ENCODE data around the gene ADCY4. TPM values are rescaled to one million over a fixed set of nuclear protein-coding genes. Genes with fewer than 3 reads are reported as not detected.

Gene ADCY4
- total and polyA plus RNA-seq, 10 of the 15 experiments (the other 5 are each of a cell fraction or from before 2014, with no cell fraction given) = 0.05 to 0.87 (median 0.21) TPM; not detected in 1

GRCh38 chr14:24366721-24367513 is 32.0 kb upstream of the ADCY4 start (continued):
- TF ChIP-seq REST (IDR thresholded peaks at IDR 0.05; ENCODE audit: low read depth, low read length) = no peak
- TF ChIP-seq RUNX3 (IDR thresholded peaks at IDR 0.05; ENCODE audit: low read length) = peak; percentile 38; the same call in 1 of the 2 replicates
- TF ChIP-seq MXI1 (IDR thresholded peaks at IDR 0.05; ENCODE audit: low read depth, low read length) = 0 out of 2 replicates have a peak, but pooled peaks have one; percentile 7
- TF ChIP-seq IKZF1 (conservative IDR thresholded peaks at IDR 0.05) = peak; percentile 21
- TF ChIP-seq, protein P1, sequence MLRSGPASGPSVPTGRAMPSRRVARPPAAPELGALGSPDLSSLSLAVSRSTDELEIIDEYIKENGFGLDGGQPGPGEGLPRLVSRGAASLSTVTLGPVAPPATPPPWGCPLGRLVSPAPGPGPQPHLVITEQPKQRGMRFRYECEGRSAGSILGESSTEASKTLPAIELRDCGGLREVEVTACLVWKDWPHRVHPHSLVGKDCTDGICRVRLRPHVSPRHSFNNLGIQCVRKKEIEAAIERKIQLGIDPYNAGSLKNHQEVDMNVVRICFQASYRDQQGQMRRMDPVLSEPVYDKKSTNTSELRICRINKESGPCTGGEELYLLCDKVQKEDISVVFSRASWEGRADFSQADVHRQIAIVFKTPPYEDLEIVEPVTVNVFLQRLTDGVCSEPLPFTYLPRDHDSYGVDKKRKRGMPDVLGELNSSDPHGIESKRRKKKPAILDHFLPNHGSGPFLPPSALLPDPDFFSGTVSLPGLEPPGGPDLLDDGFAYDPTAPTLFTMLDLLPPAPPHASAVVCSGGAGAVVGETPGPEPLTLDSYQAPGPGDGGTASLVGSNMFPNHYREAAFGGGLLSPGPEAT (IDR thresholded peaks at IDR 0.05; ENCODE audit: low read depth) = peak; percentile 98
- TF ChIP-seq ZNF207 (IDR thresholded peaks at IDR 0.05; ENCODE audit: borderline replicate concordance) = no peak
- no peak for TF ChIP-seq SUPT20H (IDR thresholded peaks at IDR 0.05; ENCODE audit: borderline replicate concordance, control insufficient read depth, low read depth, low read length)
- TF ChIP-seq BRCA1 (IDR thresholded peaks at IDR 0.05; ENCODE audit: low read depth, low read length) = no peak
- TF ChIP-seq, protein P2, sequence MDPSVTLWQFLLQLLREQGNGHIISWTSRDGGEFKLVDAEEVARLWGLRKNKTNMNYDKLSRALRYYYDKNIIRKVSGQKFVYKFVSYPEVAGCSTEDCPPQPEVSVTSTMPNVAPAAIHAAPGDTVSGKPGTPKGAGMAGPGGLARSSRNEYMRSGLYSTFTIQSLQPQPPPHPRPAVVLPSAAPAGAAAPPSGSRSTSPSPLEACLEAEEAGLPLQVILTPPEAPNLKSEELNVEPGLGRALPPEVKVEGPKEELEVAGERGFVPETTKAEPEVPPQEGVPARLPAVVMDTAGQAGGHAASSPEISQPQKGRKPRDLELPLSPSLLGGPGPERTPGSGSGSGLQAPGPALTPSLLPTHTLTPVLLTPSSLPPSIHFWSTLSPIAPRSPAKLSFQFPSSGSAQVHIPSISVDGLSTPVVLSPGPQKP (IDR thresholded peaks at IDR 0.05; ENCODE audit: low read depth, low read length) = no peak
- no peak for TF ChIP-seq NRF1 (conservative IDR thresholded peaks at IDR 0.05; ENCODE audit: low read depth, low read length)
- TF ChIP-seq SP1 (IDR thresholded peaks at IDR 0.05; ENCODE audit: low read depth, low read length) = peak; percentile 53
- TF ChIP-seq NR2F1 (conservative IDR thresholded peaks at IDR 0.05) = no peak
- peak; percentile 69 for TF ChIP-seq GATAD2B (conservative IDR thresholded peaks at IDR 0.05; ENCODE audit: low read depth)
- peak; percentile 87 for TF ChIP-seq TCF12 (IDR thresholded peaks at IDR 0.05; ENCODE audit: low read depth, low read length)
- TF ChIP-seq ZNF274 (IDR thresholded peaks at IDR 0.05; ENCODE audit: insufficient read depth, insufficient read length) = no peak
- peak; percentile 36; the same call in 1 of the 2 replicates for TF ChIP-seq BACH1 (IDR thresholded peaks at IDR 0.05; ENCODE audit: borderline replicate concordance)
- no peak for TF ChIP-seq TBL1XR1 (IDR thresholded peaks at IDR 0.05; ENCODE audit: low read depth, low read length)
- TF ChIP-seq SMARCA5 (IDR thresholded peaks at IDR 0.05) = 0 out of 2 replicates have a peak, but pooled peaks have one; percentile 13
- TF ChIP-seq EGR1 (IDR thresholded peaks at IDR 0.05; ENCODE audit: borderline replicate concordance in 1 of 2, low read depth in 2 of 2, low read length in 2 of 2) = peak in 1 of 2 experiments; percentile 63; a peak in 1 of 3 replicates
- no peak for TF ChIP-seq MYC (IDR thresholded peaks at IDR 0.05; ENCODE audit: insufficient read depth, insufficient read length, insufficient replicate concordance, low read length, severe bottlenecking)
- peak; percentile 37 for TF ChIP-seq CREB1 (IDR thresholded peaks at IDR 0.05; ENCODE audit: low read depth)
- TF ChIP-seq CREM (IDR thresholded peaks at IDR 0.05; ENCODE audit: low read depth) = 0 out of 2 replicates have a peak, but pooled peaks have one; percentile 44
- no peak for TF ChIP-seq HDAC6 (IDR thresholded peaks at IDR 0.05; ENCODE audit: unreplicated experiment)
- TF ChIP-seq POLR2AphosphoS2 (IDR thresholded peaks at IDR 0.05; ENCODE audit: low read depth, low read length) = no peak
- TF ChIP-seq RAD21 (IDR thresholded peaks at IDR 0.05; ENCODE audit: insufficient read depth, low read depth, low read length) = no peak
